Trophoblast cell (in vitro differentiated cells and primary cell): Measurements from ENCODE around the gene PTPRE.

Experiments
- DNase-seq, 2 donors: peaks; one replicate each; pipeline ENCODE4 v3.0.0-alpha.2; 2016
- H2AFZ ChIP-seq: 2 replicates; pipeline ENCODE4 v1.6.1; 2013; ENCODE audit warnings: low read length, moderate library complexity, mild to moderate bottlenecking; ENCODE audit not compliant: insufficient read depth, poor library complexity
- H2AK5ac ChIP-seq: 2 replicates; pipeline ENCODE4 v1.6.1; 2013; ENCODE audit warnings: mild to moderate bottlenecking, low read length
- H2BK120ac ChIP-seq: 2 replicates; pipeline ENCODE4 v1.6.1; 2013; ENCODE audit warnings: low read length, mild to moderate bottlenecking, moderate library complexity; ENCODE audit not compliant: insufficient read depth, poor library complexity
- H2BK12ac ChIP-seq: 2 replicates; pipeline ENCODE4 v1.6.1; 2013; ENCODE audit warnings: mild to moderate bottlenecking, low read length, moderate library complexity
- H2BK5ac ChIP-seq: 2 replicates; pipeline ENCODE4 v1.6.1; 2013; ENCODE audit warnings: low read length, low read depth, moderate library complexity, mild to moderate bottlenecking; ENCODE audit not compliant: poor library complexity
- H3K14ac ChIP-seq: 2 replicates; pipeline ENCODE4 v1.6.1; 2013; ENCODE audit warnings: mild to moderate bottlenecking, low read length
- H3K18ac ChIP-seq: 2 replicates; pipeline ENCODE4 v1.6.1; 2013; ENCODE audit warnings: mild to moderate bottlenecking, low read length
- H3K23ac ChIP-seq: 2 replicates; pipeline ENCODE4 v1.6.1; 2013; ENCODE audit warnings: low read length
- H3K27ac ChIP-seq: 2 replicates; pipeline ENCODE4 v1.5.1; 2013; ENCODE audit warnings: low read depth, mild to moderate bottlenecking, inconsistent platforms, low read length, moderate library complexity
- H3K27me3 ChIP-seq: 2 replicates; pipeline ENCODE4 v1.6.1; 2013; ENCODE audit warnings: inconsistent platforms, mild to moderate bottlenecking, low read length, moderate library complexity; ENCODE audit not compliant: insufficient read depth
- H3K36me3 ChIP-seq, 2 experiments: 1 replicate in 1 of 2; 2 replicates in 1 of 2; pipeline ENCODE4 v1.6.1; 2013; ENCODE audit warnings: low read length in 2 of 2, mild to moderate bottlenecking in 2 of 2, moderate library complexity in 1 of 2; ENCODE audit not compliant: insufficient read depth in 2 of 2, control insufficient read depth in 1 of 2
- H3K4ac ChIP-seq: 2 replicates; pipeline ENCODE4 v1.6.1; 2013; ENCODE audit warnings: low read depth, mild to moderate bottlenecking, low read length, moderate library complexity
- H3K4me1 ChIP-seq, 2 experiments: 1 replicate in 1 of 2; 2 replicates in 1 of 2; pipeline ENCODE4 v1.6.1; 2013; ENCODE audit warnings: low read length in 2 of 2, mild to moderate bottlenecking in 2 of 2, moderate library complexity in 1 of 2; ENCODE audit not compliant: insufficient read depth in 2 of 2, control insufficient read depth in 1 of 2
- H3K4me2 ChIP-seq: 2 replicates; pipeline ENCODE4 v1.6.1; 2013; ENCODE audit warnings: inconsistent platforms, mild to moderate bottlenecking, low read length, moderate library complexity
- H3K4me3 ChIP-seq: 2 replicates; pipeline ENCODE4 v1.5.1; 2013; ENCODE audit warnings: mild to moderate bottlenecking, low read depth, low read length, inconsistent platforms
- H3K79me1 ChIP-seq: one replicate; pipeline ENCODE4 v1.6.1; 2013; ENCODE audit warnings: low read length
- H3K79me2 ChIP-seq: 2 replicates; pipeline ENCODE4 v1.6.1; 2013; ENCODE audit warnings: low read length, mild to moderate bottlenecking; ENCODE audit not compliant: control insufficient read depth, insufficient read depth, poor library complexity
- H3K9ac ChIP-seq: 2 replicates; pipeline ENCODE4 v1.6.1; 2013; ENCODE audit warnings: mild to moderate bottlenecking, low read length
- H3K9me3 ChIP-seq: 2 replicates; pipeline ENCODE4 v1.6.1; 2013; ENCODE audit warnings: low read depth, mild to moderate bottlenecking, control low read depth, inconsistent platforms, low read length; ENCODE audit not compliant: insufficient read depth
- H4K12ac ChIP-seq: 2 replicates; pipeline ENCODE4 v1.6.1; 2013; ENCODE audit warnings: low read depth, mild to moderate bottlenecking, low read length, moderate library complexity
- H4K8ac ChIP-seq: 2 replicates; pipeline ENCODE4 v1.6.1; 2013; ENCODE audit warnings: low read depth, mild to moderate bottlenecking, low read length, moderate library complexity
- H4K91ac ChIP-seq: one replicate; pipeline ENCODE4 v1.6.1; 2013; ENCODE audit warnings: low read depth, mild to moderate bottlenecking, low read length, moderate library complexity
- WGBS: extraction: QIAGEN DNeasy Blood & Tissue Kit; methylation state at CpG from one replicate; pipeline ENCODE4 v1.1.7; 2013; ENCODE audit warnings: missing lambda C conversion rate; ENCODE audit not compliant: insufficient read length, insufficient coverage; ENCODE audit errors: extremely low coverage; 5-methylcytosine and 5-hydroxymethylcytosine counted together

PTPRE gene

DNA sequence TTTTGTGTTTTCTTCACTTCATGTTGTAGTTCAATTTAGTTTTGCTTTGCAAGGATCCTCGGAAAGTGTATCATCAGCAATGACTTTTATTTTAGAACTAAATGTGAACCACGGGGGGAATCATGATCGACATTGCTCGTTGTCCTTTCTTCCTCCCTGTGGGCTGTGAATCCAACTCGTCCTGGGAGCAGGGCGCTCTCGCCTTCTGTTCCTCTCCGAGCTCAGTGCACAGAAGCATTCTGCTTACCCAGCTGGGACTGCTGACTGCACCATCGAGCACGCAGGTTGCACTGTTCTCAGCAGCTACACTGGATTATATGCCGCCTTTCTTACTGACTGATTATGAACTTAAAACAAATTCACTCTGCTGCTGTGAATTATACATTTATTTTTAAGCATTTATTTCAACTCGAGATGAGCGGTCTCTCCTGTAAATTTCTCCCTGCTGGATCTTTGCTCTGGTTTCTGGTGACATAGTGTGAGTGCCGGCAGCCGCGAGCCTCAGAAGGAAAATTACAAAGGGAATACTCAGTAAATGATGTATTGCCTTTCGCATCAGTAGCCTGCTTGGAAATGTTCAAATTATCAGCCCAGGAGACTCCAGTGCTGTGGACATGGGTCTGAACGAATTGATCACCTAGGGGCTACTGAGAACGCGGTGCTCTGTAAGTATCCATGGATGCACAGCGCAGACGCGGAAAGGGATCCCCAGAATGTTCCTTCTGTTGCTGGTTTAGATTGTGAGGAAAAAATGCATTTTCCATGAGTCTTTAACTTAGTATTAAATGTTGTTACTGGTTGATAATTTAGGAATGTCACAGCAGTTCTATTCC, 92.6 kb downstream of the PTPRE start:
- H3K27ac ChIP-seq, result no peak overlapping the region
- H3K4me2 ChIP-seq, result no peak overlapping the region
- no peak overlapping the region for H3K23ac ChIP-seq
- no peaks in the 10 kb centered on the region for H3K36me3 ChIP-seq
- H3K4me1 ChIP-seq, result no peaks in the 10 kb centered on the region
- H4K8ac ChIP-seq, result no peak overlapping the region
- H3K9me3 ChIP-seq, result peaks cover 2% of the 10 kb centered on the region
- no peak overlapping the region for H2BK120ac ChIP-seq
- no peak overlapping the region for H3K9ac ChIP-seq
- no peak overlapping the region for H2BK12ac ChIP-seq
- no peak overlapping the region for H3K4ac ChIP-seq
- H3K79me1 ChIP-seq, result no peaks in the 10 kb centered on the region
- H3K27me3 ChIP-seq, result no peaks in the 10 kb centered on the region
- no peak overlapping the region for H3K14ac ChIP-seq
- H2AK5ac ChIP-seq, result no peak overlapping the region
- H3K4me3 ChIP-seq, result no peak overlapping the region
- H4K12ac ChIP-seq, result no peak overlapping the region
- WGBS, result no CpG with 5 or more reads among the region's 23 CpGs
- DNase-seq, result no peak
- H4K91ac ChIP-seq, result no peak overlapping the region
- no peak overlapping the region for H3K18ac ChIP-seq
- H3K79me2 ChIP-seq, result no peaks in the 10 kb centered on the region
- no peak overlapping the region for H2BK5ac ChIP-seq
- no peak overlapping the region for H2AFZ ChIP-seq

DNA sequence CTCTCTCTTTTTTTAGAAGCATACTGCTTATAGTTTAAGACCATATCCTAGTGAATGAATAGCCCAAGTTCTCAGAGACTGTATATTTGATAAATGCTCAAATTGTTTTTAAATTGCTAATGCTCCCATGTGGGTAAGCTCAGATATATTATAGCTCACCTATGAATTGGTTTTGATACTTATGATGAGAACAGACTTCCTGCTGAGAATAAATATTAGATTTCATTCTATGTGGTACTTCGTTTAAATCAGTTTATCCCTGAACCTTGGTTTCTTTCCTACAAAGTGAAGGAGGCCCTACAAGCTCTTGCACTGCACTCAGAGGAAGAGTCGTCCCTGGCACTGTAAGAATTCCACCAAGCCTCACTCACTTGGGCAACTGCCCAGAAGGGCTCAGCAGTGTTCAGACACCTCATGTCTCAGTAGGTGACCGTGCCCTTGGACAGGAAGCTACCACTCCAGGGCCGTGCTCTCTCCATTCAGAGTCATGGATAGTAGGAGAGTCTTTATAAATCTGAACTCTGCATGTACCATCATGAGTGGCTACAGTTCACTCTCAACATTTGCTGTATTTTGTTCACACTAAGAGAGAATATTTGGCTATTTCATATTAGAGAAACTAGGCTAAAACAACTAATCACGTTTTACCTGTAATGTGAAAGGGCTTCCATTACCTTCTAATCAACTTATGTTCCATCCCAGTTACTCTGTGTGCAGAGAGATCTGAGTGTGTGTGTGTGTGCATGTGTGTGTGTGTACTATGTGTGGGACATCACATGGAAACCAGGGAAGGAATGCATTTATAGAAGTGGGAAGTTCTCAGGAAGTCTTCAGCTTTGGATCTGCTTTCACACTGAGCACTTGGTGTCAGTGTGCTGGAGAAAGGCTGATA, 93.8 kb downstream of the PTPRE start:
- no peak overlapping the region for H2BK120ac ChIP-seq
- no peak overlapping the region for H2BK12ac ChIP-seq
- no peak overlapping the region for H3K4ac ChIP-seq
- no peak overlapping the region for H2AFZ ChIP-seq
- no peak overlapping the region for H2AK5ac ChIP-seq
- H3K79me1 ChIP-seq, result no peaks in the 10 kb centered on the region
- H3K4me2 ChIP-seq, result no peak overlapping the region
- no peak overlapping the region for H3K23ac ChIP-seq
- H3K36me3 ChIP-seq, result no peaks in the 10 kb centered on the region
- H3K14ac ChIP-seq, result no peak overlapping the region
- DNase-seq, result no peak
- peaks cover 2% of the 10 kb centered on the region for H3K9me3 ChIP-seq
- no peaks in the 10 kb centered on the region for H3K79me2 ChIP-seq
- no peaks in the 10 kb centered on the region for H3K4me1 ChIP-seq
- H3K27ac ChIP-seq, result no peak overlapping the region
- H3K27me3 ChIP-seq, result no peaks in the 10 kb centered on the region
- no peak overlapping the region for H4K91ac ChIP-seq
- H4K12ac ChIP-seq, result no peak overlapping the region
- no peak overlapping the region for H3K18ac ChIP-seq
- H4K8ac ChIP-seq, result no peak overlapping the region
- H3K9ac ChIP-seq, result no peak overlapping the region
- WGBS, result no CpG with 5 or more reads among the region's 5 CpGs
- no peak overlapping the region for H2BK5ac ChIP-seq
- no peak overlapping the region for H3K4me3 ChIP-seq

DNA sequence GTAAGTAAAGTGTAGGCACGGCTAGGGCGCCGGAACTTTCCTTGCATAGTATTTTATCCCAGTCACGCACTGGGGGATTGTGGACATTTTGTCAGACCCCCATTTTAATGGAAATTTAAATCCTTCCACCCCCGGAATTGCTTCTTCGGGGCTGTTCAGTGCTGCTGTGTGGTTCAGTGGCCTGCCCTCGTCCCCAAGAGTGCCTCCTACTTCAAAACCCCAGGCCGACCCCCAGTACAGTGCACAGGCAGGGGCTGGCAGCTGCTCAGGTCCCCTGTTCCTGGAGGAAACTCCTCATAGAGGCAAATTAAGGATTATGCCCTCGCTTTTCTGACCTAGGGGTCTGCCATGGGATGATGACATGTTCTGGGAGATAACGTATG, 94.5 kb downstream of the PTPRE start:
- no peak overlapping the region for H4K12ac ChIP-seq
- peaks cover 2% of the 10 kb centered on the region for H3K9me3 ChIP-seq
- H3K4me2 ChIP-seq, result no peak overlapping the region
- H3K79me1 ChIP-seq, result no peaks in the 10 kb centered on the region
- H3K36me3 ChIP-seq, result no peaks in the 10 kb centered on the region
- no CpG with 5 or more reads among the region's 10 CpGs for WGBS
- no peak overlapping the region for H3K4ac ChIP-seq
- H4K91ac ChIP-seq, result no peak overlapping the region
- H4K8ac ChIP-seq, result no peak overlapping the region
- H3K14ac ChIP-seq, result no peak overlapping the region
- H3K27ac ChIP-seq, result no peak overlapping the region
- H2BK5ac ChIP-seq, result no peak overlapping the region
- no peak for DNase-seq
- no peak overlapping the region for H3K23ac ChIP-seq
- H3K4me3 ChIP-seq, result no peak overlapping the region
- H3K4me1 ChIP-seq, result no peaks in the 10 kb centered on the region
- H2AK5ac ChIP-seq, result no peak overlapping the region
- H3K9ac ChIP-seq, result no peak overlapping the region
- no peak overlapping the region for H2BK120ac ChIP-seq
- H3K27me3 ChIP-seq, result no peaks in the 10 kb centered on the region
- H2AFZ ChIP-seq, result no peak overlapping the region
- H3K79me2 ChIP-seq, result no peaks in the 10 kb centered on the region
- no peak overlapping the region for H3K18ac ChIP-seq
- no peak overlapping the region for H2BK12ac ChIP-seq

DNA sequence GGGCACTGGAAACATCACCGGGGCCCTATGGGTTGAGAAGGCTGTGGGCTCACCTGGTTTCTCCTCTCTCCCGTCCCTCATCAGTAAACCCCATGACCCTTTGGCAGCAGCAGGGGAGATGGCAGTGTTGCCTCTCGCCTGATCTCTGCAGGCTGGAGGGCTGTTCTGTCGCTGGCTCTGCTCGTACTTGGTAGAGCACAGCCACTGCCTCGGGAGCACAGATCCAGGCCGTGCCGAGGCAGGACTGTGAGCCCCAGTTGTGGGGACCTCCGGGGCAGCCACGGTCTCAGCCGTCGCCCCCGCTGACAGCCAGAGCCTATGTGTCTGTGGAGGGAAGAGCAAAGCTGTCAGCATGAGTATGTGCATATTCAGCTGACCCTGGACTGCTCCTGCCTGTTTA, 94.9 kb downstream of the PTPRE start:
- DNase-seq, result no peak
- H3K36me3 ChIP-seq, result no peaks in the 10 kb centered on the region
- H4K8ac ChIP-seq, result no peak overlapping the region
- no peak overlapping the region for H3K4me3 ChIP-seq
- H2BK12ac ChIP-seq, result no peak overlapping the region
- no peak overlapping the region for H2BK120ac ChIP-seq
- no peaks in the 10 kb centered on the region for H3K27me3 ChIP-seq
- no peaks in the 10 kb centered on the region for H3K4me1 ChIP-seq
- no peak overlapping the region for H2AFZ ChIP-seq
- no peak overlapping the region for H4K12ac ChIP-seq
- peaks cover 2% of the 10 kb centered on the region for H3K9me3 ChIP-seq
- no peak overlapping the region for H2AK5ac ChIP-seq
- H3K23ac ChIP-seq, result no peak overlapping the region
- H3K79me1 ChIP-seq, result no peaks in the 10 kb centered on the region
- WGBS, result no CpG with 5 or more reads among the region's 13 CpGs
- no peak overlapping the region for H3K18ac ChIP-seq
- no peak overlapping the region for H3K9ac ChIP-seq
- no peak overlapping the region for H3K4ac ChIP-seq
- no peak overlapping the region for H4K91ac ChIP-seq
- H3K4me2 ChIP-seq, result no peak overlapping the region
- H3K27ac ChIP-seq, result no peak overlapping the region
- H2BK5ac ChIP-seq, result no peak overlapping the region
- H3K14ac ChIP-seq, result no peak overlapping the region
- H3K79me2 ChIP-seq, result no peaks in the 10 kb centered on the region
